Measurements from ENCODE around the gene RIN1.

Gene RIN1

DNA sequence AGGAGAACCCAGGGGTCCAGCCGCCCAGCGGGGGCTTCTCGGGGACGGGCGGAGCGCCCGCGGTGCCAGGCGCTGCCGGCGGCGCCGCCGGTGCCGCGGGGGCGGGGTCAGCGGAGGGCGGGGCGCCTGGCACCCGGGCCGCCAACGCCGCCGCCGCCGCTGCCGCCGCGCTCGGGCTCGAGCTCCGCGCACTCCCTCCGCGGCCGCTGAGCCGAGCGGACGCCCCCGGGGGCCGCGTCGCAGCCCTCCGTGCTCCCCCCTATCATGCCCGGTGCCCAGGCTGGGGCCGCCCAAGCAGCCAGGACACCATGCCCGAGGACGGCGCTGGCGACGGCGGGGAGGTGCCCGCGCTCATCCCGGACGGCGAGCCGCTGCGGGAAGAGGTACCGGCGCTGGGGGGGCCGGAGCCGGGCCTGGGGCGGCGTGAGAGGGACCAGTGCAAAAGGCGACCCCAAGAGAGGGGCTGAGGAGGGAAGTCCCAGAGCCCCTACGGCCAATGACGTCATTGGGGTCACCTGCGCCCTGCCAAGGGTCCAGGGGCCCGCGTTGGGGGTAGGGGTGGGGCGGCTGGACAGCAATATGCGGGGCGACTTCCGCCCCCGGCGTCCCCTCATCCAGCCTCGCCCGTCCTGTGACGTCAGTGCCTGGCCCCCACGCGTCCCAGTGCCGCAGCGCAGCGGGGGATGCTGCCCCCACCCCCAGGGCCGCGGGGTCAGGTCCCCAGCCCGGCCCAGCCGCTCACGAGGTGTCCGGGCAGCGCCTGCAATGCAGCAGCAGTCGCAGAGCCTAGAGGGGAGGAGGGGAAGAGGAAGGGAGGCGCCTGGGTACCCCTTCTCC, 44.3 kb downstream of the RIN1 start, which contains the start of gene TMEM151A:
Gene TMEM151A, plus strand, starts transcription at position 189 of the 837 bp plus-strand sequence. Its CDS starts 120 bp downstream, at position 309.
- H3K4me3 ChIP-seq (ENCODE audit: low read depth, low read length): peak within 1 kb of the TSS; percentile 36
- TF ChIP-seq CTCF (IDR thresholded peaks at IDR 0.05; ENCODE audit: control insufficient read depth, extremely low read depth, insufficient read depth): no peak
- DNase-seq (ENCODE audit: low read depth): no peak

- TF ChIP-seq CTCF (IDR thresholded peaks at IDR 0.05; ENCODE audit: control insufficient read depth, extremely low read depth, insufficient read depth): no peak
- DNase-seq (ENCODE audit: low read depth): no peak
- H3K4me3 ChIP-seq (ENCODE audit: low read depth, low read length): no peak overlapping the region
Measured at GRCh38 chr11:66291303-66291705, 44.9 kb downstream of the RIN1 start.

DNA sequence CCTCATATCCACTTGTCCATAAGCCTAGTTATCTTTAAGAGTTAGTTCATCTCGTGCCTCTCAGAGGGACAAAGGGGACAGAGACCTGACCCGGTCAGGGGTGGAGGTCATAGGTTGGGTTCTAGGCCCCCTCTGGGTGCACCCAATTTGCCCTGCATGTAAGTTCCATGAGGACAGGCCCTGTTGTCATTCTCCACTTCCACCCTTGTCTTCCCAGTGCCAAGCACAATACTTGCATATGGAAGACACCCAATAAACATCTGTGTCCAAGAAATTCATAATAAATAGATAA, 46.0 kb downstream of the RIN1 start:
- no peak for DNase-seq (ENCODE audit: low read depth)
- no peak for TF ChIP-seq CTCF (IDR thresholded peaks at IDR 0.05; ENCODE audit: control insufficient read depth, extremely low read depth, insufficient read depth)
- peak overlapping the region; percentile 85 for H3K4me3 ChIP-seq (ENCODE audit: low read depth, low read length)

DNA sequence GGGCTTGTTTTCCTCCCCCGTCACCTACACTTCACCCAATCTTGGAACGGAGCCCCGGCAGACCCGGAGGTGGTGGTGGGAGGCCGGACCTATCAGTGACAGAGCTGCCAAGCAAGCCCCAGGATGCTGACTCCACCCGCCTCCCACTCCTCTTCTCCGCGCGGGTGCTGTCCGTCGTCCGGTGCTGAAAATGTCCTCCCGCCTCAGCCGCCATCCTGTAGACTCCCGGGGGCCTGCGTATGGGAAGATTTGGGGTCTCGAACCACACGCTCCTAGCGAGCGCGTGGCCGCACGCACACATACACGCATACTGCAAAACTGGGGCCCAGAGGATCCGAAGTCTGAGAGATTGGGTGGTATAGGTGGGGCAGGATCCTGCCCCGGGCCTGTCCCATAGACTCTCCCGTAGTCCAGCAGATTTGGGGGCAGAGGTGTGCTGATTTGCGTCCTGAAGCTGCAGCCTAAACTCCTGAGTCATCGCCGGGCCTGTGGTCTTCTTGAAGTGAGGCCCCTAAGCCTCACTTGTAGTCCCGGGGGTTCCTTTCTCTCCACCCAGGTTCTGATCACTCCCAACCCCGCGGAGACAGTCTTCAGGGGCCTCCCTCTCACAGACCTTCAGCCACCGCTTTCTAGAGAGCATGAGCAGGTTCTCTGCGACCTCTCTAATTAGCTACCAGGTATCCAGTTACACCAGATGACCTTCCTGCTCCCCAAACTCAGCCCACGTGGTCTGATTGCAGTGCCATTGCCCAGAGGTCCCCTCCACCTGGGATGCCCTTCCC, 46.5 kb downstream of the RIN1 start:
- DNase-seq (ENCODE audit: low read depth): no peak
- peak overlapping the region; percentile 85 for H3K4me3 ChIP-seq (ENCODE audit: low read depth, low read length)
- no peak for TF ChIP-seq CTCF (IDR thresholded peaks at IDR 0.05; ENCODE audit: control insufficient read depth, extremely low read depth, insufficient read depth)

DNA sequence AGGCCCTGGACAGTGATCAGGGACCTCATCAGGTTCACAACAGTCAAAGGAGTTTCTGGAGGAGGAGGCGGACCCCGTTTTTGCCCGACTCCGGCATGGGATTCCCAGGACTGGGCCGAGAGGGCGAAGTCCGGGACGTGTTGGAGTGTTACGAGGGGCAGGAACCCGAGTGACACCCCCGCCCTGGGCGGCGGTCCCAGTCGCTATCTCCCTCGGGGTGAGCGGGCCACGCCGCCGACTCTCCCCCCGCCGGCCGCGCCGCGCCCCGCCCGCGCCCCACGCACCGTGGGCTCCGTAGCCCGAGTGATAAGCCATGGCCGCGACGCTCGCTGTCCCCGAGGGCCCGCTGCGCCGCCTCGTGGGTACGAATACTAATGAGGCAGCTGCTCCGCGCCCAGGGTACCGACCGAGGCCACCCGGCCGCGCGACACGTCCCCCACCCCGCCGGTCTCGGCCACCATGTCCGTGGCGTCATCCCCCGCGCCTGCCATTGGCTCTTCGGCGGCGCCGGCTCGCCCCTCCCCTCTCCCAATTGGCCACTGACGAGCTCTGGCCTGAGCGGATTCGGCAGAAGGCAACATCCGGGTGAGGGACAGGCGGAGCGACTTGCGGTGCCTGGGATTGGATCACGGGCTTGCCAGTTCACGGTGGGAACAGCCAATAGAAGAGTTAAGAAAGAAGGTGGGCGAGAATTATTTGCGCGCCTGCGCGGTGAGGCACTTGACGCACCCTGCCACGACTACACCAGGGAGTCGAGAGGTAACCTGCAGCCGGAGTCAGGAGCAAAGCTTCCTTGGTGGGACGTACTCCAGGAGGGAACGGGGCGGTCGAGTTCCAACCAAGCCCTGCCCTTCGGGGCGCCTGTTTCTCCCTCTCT, 47.3 kb downstream of the RIN1 start, which contains the start of gene YIF1A:
Gene YIF1A, minus strand, starts transcription at position 473 of the 877 bp plus-strand sequence. Its CDS starts 158 bp downstream, at position 315.
- no peak for TF ChIP-seq CTCF (IDR thresholded peaks at IDR 0.05; ENCODE audit: control insufficient read depth, extremely low read depth, insufficient read depth)
- DNase-seq (ENCODE audit: low read depth): peak; percentile 99
- peak within 1 kb of the TSS; percentile 85 for H3K4me3 ChIP-seq (ENCODE audit: low read depth, low read length)

DNA sequence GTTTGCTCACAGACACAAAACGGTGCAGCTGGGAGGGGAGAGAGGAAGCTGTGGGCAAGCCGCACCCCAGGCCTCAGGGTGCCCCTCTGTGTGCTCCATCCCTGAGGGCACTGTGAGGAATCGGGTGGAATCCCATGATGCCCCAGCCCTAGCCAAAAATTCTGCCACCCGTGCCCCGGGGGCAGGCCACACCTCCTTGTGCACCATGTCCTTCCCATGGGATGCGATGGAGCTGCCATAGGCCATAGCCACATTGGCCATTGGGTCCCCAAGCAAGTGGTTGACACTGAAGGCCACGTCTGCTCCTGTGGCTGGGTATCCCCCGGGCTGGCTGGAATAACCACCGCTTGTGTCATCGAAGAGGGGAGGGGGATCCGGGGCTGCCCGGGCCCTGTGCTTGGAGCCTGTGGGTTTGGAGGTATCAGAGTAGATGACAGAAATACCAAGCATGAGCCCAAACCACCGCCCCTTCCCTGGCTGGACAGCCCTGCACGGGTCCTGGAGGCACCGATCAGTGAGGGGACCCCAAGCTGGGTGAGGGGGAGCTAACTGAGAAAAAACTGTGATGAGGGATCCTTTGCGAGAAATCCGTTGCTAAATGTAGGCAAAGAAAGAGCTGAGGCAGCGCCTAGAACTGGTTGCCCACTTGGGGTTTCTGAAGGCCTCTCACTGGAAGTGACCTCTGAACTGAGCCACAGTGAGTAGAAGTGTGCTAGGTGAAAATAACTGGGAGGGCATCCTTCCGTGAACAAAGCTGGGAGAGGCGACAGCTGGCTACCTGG, 48.2 kb downstream of the RIN1 start:
- peak overlapping the region; percentile 85 for H3K4me3 ChIP-seq (ENCODE audit: low read depth, low read length)
- DNase-seq (ENCODE audit: low read depth): no peak
- no peak for TF ChIP-seq CTCF (IDR thresholded peaks at IDR 0.05; ENCODE audit: control insufficient read depth, extremely low read depth, insufficient read depth)

Data from LNCaP clone FGC (cell line).